ENCODE data around the gene RANBP10.
A peak's percentile ranks its signal among the peaks of the same experiment; 100 is the strongest.

The RANBP10 gene

DNA sequence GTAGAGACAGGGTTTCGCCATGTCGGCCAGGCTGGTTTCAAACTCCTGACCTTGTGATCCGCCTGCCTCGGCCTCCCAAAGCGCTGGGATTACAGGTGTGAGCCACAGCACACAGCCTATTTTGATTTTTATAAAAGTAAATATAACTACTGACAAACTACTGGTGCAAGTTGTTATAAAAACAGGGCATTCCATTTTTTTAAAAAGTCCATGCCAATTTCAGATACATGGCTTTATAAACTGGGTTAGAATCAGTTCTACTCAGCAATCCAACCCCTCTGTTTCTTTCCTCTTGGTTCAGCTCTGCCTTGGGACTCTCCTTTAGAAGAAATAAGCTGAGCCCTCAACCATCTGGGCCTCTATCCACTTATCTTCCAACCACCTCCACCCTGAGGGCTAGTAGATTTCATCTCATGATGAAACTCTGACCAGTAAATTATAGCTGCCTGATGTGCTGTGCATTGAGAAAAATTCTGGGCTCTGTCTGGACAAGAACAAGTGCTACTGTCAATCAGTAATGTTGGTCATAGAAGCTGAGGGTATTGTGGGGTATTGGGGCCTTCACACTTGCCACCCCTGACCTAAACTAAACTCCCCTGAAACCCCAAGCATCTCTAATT is 10.2 kb downstream of the RANBP10 start:
- no peak overlapping the region for H3K27ac ChIP-seq
- no peak for TF ChIP-seq ZFX (IDR thresholded peaks at IDR 0.05)
- TF ChIP-seq, protein P1, sequence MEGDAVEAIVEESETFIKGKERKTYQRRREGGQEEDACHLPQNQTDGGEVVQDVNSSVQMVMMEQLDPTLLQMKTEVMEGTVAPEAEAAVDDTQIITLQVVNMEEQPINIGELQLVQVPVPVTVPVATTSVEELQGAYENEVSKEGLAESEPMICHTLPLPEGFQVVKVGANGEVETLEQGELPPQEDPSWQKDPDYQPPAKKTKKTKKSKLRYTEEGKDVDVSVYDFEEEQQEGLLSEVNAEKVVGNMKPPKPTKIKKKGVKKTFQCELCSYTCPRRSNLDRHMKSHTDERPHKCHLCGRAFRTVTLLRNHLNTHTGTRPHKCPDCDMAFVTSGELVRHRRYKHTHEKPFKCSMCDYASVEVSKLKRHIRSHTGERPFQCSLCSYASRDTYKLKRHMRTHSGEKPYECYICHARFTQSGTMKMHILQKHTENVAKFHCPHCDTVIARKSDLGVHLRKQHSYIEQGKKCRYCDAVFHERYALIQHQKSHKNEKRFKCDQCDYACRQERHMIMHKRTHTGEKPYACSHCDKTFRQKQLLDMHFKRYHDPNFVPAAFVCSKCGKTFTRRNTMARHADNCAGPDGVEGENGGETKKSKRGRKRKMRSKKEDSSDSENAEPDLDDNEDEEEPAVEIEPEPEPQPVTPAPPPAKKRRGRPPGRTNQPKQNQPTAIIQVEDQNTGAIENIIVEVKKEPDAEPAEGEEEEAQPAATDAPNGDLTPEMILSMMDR (conservative IDR thresholded peaks at IDR 0.05) = no peak

DNA sequence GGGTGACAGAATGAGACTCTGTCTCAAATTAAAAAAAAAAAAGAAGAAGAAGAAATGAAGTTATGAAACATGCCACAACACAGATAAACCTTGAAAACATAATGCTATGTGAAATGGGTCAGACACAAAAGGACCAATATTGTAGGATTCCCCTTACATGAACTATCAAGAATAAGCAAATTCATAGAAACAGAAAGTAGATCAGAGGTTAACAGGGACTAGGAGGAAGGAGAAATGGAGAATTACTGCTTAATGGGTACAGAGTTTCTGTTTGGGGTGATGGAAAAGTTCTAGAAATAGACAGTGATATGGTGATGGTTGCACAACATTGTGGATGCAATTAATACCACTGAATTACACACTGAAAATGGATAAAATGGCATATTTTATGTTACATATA is 16.3 kb downstream of the RANBP10 start:
- H3K27ac ChIP-seq = no peak overlapping the region
- TF ChIP-seq ZFX (IDR thresholded peaks at IDR 0.05) = no peak
- TF ChIP-seq, protein P1 (conservative IDR thresholded peaks at IDR 0.05) = no peak

DNA sequence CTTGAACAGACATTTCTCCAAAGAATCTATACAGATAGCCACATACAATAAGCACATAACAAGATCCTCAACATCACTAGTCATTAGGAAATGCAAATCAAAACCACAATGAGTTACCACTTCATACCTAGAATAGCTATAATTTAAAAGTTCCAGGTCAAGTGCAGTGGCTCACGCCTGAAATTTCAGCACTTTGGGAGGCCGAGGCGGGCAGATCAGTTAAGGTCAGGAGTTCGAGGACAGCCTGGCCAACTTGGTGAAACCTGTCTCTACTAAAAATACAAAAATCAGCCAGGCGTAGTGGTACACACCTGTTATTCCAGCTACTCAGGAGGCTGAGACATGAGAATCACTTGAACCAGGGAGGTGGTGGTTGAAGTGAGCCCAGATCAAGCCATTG is 19.9 kb downstream of the RANBP10 start:
- TF ChIP-seq ZFX (IDR thresholded peaks at IDR 0.05) = no peak
- TF ChIP-seq, protein P1 (conservative IDR thresholded peaks at IDR 0.05) = no peak
- H3K27ac ChIP-seq = no peak overlapping the region

DNA sequence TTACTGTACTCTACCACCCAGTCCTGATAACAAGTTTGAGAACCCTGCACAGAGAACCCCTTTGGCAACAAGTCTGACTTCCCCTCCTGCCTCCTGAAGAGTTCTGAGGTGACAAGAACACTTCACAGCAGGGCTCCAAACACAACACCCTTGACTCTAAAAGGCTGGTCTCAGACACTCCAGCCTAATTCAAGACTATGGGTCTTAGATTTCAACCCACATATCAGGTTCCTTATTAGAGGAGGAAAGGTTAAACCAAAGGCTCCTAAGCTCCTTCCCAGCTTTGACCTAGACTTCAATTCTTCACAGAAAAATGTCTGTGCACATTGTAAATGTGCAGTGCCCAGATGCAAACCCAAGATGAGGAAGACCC is 23.0 kb downstream of the RANBP10 start:
- H3K27ac ChIP-seq = no peak overlapping the region
- TF ChIP-seq, protein P1 (conservative IDR thresholded peaks at IDR 0.05) = no peak
- no peak for TF ChIP-seq ZFX (IDR thresholded peaks at IDR 0.05)

DNA sequence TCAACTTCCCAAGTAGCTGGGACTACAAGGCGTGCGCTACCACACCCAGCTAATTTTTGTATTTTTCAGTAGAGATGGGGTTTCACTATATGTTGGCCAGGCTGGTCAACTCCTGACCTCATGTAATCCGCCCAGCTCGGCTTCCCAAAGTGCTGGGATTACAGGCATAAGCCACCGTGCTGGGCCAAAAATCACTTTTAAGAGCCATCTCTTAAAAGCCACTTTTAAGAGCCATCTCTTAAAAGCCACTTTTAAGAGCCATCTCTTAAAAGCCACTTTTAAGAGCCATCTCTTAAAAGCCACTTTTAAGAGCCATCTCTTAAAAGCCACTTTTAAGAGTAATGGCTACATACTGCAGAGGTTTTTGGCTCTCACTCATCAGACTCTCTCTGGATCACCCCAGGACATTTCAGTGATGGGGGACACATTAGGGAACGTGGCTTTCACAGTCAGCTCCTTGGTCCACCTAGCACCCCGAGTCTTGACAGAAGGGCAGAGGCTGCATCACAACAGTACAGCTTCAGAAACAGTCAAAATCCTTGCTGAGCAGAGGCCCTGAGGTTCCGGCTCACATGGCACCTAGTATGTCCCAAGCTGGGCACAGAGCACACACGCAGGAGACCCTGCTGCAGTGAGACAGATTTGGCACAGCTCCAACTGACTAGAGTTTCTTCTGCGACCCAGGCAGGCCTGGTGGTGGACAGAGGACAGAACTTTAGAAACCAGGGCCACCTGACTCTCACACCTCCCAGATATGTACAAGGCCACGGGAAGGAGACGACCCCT is 23.6 kb downstream of the RANBP10 start:
- TF ChIP-seq, protein P1 (conservative IDR thresholded peaks at IDR 0.05) = no peak
- TF ChIP-seq ZFX (IDR thresholded peaks at IDR 0.05) = no peak
- H3K27ac ChIP-seq = no peak overlapping the region

DNA sequence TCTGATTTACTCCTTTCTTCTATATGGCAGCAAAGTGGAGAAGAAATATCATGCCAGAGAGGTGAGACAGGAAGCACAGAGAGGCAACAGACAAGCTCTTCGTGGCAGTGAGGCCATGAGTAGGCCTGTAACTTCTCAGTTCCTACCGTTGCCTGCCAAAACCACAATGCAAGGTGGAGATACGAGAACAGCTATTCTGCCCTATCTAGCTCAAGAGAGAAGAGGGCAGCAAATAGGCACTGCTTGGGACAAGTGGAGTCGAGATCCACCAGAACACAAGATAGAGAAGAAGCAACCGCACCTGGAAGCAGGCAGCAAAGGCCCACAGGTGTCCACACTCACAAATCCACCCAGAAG is 24.8 kb downstream of the RANBP10 start:
- H3K27ac ChIP-seq = peak overlapping the region; percentile 94
- no peak for TF ChIP-seq ZFX (IDR thresholded peaks at IDR 0.05)
- TF ChIP-seq, protein P1 (conservative IDR thresholded peaks at IDR 0.05) = no peak

DNA sequence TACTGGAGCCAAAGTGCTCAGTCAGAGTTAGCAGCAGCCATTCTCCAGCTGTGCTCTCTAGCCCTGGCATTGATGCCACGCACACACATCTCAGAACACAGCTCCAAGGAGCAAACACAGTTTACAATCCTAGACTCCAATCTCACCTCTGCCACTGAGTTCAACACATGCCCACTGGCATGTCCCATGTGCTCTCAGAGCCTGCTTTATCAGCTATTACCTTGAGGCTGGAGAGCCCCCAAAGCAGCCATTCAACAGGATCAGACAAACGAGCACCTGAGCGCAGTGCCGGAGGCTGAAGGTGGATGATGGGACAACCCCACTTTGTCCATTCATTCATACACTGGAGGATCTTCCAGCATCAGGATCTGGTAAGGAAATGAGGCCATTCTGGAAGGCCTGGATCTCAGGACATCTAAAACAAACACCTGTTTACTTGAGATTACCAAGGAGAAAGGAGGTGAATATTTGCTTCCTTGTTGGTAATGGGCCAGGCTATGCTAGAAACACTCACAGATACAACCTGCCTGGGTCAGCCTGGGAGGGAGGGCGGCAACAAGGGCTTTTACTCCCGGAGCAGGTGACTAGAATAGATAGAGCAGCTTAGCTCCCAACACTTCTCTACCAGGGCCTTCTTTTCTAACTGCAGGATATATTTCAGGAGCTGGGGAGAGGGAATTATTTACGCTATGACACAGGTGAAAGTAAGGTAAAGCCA is 25.4 kb downstream of the RANBP10 start:
- H3K27ac ChIP-seq = peak overlapping the region; percentile 94
- TF ChIP-seq, protein P1 (conservative IDR thresholded peaks at IDR 0.05) = no peak
- no peak for TF ChIP-seq ZFX (IDR thresholded peaks at IDR 0.05)
